Thyroid gland (tissue), 4 donors: ENCODE results near the gene ABCF2.

ENCODE experiments used
- POLR2A ChIP-seq, 2 donors: fragments of 450-650 bp; IDR thresholded peaks; one replicate each; pipeline ENCODE4 v1.6.1; 2017; ENCODE audit warnings: antibody characterized with exemption in 2 of 2, mild to moderate bottlenecking in 2 of 2, moderate library complexity in 1 of 2
- TF ChIP-seq, protein P1 (sequence below), 6 experiments: fragments of 200-600 bp in 3 of 6; fragments of 450-650 bp in 3 of 6; sonication (generic) in 3 of 6; IDR thresholded peaks; one replicate each; pipeline ENCODE4 v1.5.1; 2016 to 2019; ENCODE audit warnings: antibody characterized with exemption in 6 of 6, mild to moderate bottlenecking in 2 of 6, inconsistent platforms in 1 of 6, moderate library complexity in 1 of 6

DNA sequence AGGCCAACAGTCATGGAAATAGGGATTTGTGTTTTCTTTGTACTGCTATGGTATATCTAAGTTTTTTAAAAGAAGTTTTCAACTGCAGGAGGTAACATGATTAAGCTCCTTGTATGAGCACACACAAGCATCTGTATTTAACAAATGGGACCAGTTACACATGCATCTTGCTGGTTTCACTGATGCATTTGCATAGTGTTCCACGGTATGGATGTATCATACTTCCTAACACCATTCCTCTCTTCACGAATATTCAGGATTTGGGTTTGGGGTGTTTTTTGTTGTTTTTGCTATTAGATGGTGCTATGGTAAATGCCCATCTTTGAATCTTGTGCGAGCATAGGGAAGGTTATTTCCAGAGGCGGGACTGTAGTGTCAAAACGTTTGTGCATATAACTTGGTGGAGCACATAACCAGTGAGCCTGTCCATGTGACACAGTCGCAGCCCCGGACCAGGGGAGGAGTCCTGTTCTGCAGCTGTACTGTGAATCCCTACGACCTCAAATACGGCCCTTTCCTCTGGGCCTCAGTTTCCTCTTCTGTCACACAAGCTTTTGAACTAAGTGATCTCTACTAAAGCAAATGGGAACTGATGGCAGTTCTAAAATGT, 18.6 kb downstream of the ABCF2 start:
- TF ChIP-seq, protein P1, sequence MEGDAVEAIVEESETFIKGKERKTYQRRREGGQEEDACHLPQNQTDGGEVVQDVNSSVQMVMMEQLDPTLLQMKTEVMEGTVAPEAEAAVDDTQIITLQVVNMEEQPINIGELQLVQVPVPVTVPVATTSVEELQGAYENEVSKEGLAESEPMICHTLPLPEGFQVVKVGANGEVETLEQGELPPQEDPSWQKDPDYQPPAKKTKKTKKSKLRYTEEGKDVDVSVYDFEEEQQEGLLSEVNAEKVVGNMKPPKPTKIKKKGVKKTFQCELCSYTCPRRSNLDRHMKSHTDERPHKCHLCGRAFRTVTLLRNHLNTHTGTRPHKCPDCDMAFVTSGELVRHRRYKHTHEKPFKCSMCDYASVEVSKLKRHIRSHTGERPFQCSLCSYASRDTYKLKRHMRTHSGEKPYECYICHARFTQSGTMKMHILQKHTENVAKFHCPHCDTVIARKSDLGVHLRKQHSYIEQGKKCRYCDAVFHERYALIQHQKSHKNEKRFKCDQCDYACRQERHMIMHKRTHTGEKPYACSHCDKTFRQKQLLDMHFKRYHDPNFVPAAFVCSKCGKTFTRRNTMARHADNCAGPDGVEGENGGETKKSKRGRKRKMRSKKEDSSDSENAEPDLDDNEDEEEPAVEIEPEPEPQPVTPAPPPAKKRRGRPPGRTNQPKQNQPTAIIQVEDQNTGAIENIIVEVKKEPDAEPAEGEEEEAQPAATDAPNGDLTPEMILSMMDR (IDR thresholded peaks at IDR 0.05): no peak
- no peak for TF ChIP-seq POLR2A (IDR thresholded peaks at IDR 0.05)
